Measurements from ENCODE around the gene NUDC. TPM values are rescaled to one million over a fixed set of nuclear protein-coding genes. Genes with fewer than 3 reads are reported as not detected.

Gene NUDC
- total and polyA plus RNA-seq, 10 of the 15 experiments (the other 5 are each of a cell fraction or from before 2014, with no cell fraction given): 5.5 to 227 (median 67.4) TPM

DNA sequence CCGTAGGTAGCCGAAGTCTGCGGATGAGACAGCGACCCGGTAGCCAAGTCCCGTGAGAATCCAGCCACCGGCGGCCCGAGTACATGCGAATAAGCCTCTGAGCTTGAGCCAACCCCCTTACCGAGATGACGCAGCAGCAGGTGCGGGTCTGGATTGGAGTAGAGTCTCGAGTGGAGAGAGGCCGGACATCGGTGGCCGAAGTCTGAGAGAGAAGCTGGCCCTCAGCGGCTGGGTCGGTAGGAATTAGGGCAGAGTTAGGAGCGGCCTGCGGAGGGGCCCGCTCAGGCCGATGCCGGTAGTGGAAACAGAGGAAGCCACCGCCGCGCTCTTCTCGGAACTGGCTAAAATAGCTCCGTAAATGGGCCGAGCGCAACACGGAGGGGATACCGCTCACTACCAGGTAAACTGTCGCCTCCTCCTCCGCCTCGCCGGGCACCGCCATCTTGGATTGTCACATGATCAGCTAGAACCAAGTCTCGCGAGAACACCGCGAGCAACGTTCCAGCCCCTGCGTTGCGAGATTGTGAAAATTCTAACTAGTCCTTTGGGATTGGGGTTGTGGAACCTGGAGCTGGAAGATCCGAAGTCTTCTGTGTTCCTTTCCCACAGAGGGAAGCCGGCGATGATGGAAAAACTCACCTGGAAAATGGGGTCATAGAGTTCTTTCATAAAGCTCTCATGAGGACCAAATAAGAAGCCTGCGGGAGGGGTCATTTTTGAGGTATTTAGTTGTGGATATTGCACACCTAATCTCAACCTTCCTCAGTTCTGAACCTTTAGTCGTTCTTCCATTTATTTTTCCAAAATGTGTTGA lies 21.3 kb upstream of the NUDC start, which contains the start of gene GPATCH3 (continued):
- TF ChIP-seq, protein P1, sequence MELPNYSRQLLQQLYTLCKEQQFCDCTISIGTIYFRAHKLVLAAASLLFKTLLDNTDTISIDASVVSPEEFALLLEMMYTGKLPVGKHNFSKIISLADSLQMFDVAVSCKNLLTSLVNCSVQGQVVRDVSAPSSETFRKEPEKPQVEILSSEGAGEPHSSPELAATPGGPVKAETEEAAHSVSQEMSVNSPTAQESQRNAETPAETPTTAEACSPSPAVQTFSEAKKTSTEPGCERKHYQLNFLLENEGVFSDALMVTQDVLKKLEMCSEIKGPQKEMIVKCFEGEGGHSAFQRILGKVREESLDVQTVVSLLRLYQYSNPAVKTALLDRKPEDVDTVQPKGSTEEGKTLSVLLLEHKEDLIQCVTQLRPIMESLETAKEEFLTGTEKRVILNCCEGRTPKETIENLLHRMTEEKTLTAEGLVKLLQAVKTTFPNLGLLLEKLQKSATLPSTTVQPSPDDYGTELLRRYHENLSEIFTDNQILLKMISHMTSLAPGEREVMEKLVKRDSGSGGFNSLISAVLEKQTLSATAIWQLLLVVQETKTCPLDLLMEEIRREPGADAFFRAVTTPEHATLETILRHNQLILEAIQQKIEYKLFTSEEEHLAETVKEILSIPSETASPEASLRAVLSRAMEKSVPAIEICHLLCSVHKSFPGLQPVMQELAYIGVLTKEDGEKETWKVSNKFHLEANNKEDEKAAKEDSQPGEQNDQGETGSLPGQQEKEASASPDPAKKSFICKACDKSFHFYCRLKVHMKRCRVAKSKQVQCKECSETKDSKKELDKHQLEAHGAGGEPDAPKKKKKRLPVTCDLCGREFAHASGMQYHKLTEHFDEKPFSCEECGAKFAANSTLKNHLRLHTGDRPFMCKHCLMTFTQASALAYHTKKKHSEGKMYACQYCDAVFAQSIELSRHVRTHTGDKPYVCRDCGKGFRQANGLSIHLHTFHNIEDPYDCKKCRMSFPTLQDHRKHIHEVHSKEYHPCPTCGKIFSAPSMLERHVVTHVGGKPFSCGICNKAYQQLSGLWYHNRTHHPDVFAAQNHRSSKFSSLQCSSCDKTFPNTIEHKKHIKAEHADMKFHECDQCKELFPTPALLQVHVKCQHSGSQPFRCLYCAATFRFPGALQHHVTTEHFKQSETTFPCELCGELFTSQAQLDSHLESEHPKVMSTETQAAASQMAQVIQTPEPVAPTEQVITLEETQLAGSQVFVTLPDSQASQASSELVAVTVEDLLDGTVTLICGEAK (IDR thresholded peaks at IDR 0.05; ENCODE audit: borderline replicate concordance): peak; percentile 73
- TF ChIP-seq, protein P2, sequence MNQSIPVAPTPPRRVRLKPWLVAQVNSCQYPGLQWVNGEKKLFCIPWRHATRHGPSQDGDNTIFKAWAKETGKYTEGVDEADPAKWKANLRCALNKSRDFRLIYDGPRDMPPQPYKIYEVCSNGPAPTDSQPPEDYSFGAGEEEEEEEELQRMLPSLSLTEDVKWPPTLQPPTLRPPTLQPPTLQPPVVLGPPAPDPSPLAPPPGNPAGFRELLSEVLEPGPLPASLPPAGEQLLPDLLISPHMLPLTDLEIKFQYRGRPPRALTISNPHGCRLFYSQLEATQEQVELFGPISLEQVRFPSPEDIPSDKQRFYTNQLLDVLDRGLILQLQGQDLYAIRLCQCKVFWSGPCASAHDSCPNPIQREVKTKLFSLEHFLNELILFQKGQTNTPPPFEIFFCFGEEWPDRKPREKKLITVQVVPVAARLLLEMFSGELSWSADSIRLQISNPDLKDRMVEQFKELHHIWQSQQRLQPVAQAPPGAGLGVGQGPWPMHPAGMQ (IDR thresholded peaks at IDR 0.05; ENCODE audit: borderline replicate concordance): peak; percentile 91
- TF ChIP-seq CHD2 (IDR thresholded peaks at IDR 0.05; ENCODE audit: borderline replicate concordance, low read depth, low read length) (peak; percentile 99), NR2C2 (IDR thresholded peaks at IDR 0.05; ENCODE audit: borderline replicate concordance, control insufficient read depth, insufficient read length, low read depth) (no peak), NFIC (IDR thresholded peaks at IDR 0.05; ENCODE audit: low read depth, low read length) (peak; percentile 69; the same call in 1 of the 2 replicates)

Data from GM12878 (cell line).